Panc1 (cell line): Measurements from ENCODE around the gene LBH. TPM values are rescaled to one million over a fixed set of nuclear protein-coding genes. Genes with fewer than 3 reads are reported as not detected.
A peak's percentile ranks its signal among the peaks of the same experiment; 100 is the strongest.

Experiments
- ATAC-seq: fragments of 200-7000 bp; cut with Tn5 transposase; 2 replicates; pipeline ENCODE4 v1.9.1; 2020; ENCODE audit warnings: mild to moderate bottlenecking, moderate library complexity
- BruUV-seq: library from RNA; stranded (reverse); fragments of 400-500 nt; replicated peaks from 2 replicates; lab custom pipeline; 2021; lab: Mats Ljungman, UMichigan
- CTCF ChIA-PET: fragments of 300-600 bp; sonication (Branson Sonifier 250); formaldehyde crosslinking; loops from one replicate; lab custom pipeline; 2022; ENCODE audit warnings: antibody characterized with exemption; lab: Charles Lee
- POLR2A ChIA-PET: fragments of 300-600 bp; sonication (Branson Sonifier 250); formaldehyde crosslinking; loops from one replicate; lab custom pipeline; 2022; ENCODE audit warnings: antibody characterized with exemption; lab: Charles Lee
- DNase-seq: peaks from one replicate; pipeline ENCODE4 v3.0.0-alpha.2; 2010; ENCODE audit warnings: low read depth, low spot score
- H3K27ac ChIP-seq: 2 replicates; pipeline ENCODE4 v1.5.1; 2011; ENCODE audit warnings: mild to moderate bottlenecking, low read length, inconsistent platforms
- H3K27me3 ChIP-seq: fragments of 200-500 bp; sonication (Bioruptor generic); 2 replicates; pipeline ENCODE4 v1.6.0; 2014; ENCODE audit warnings: low read length, inconsistent platforms; ENCODE audit not compliant: control insufficient read depth, insufficient read depth
- H3K36me3 ChIP-seq: fragments of 200-500 bp; sonication (Bioruptor generic); 2 replicates; pipeline ENCODE4 v1.5.1; 2014; ENCODE audit warnings: inconsistent platforms, mild to moderate bottlenecking, low read length, moderate library complexity; ENCODE audit not compliant: control insufficient read depth, insufficient read depth
- H3K4me1 ChIP-seq: 2 replicates; pipeline ENCODE4 v1.5.1; 2011; ENCODE audit warnings: inconsistent platforms, mild to moderate bottlenecking, low read length, moderate library complexity; ENCODE audit not compliant: control insufficient read depth, insufficient read depth
- H3K4me3 ChIP-seq, 2 experiments: 2 replicates each; pipeline ENCODE4 v1.5.1; 2011 to 2012; ENCODE audit warnings: low read depth in 2 of 2, low read length in 2 of 2, mild to moderate bottlenecking in 2 of 2, inconsistent platforms in 1 of 2, moderate library complexity in 1 of 2
- H3K9me3 ChIP-seq: fragments of 200-500 bp; sonication (Bioruptor generic); 2 replicates; pipeline ENCODE4 v1.5.1; 2014; ENCODE audit warnings: low read depth, mild to moderate bottlenecking, inconsistent platforms, low read length, moderate library complexity; ENCODE audit not compliant: control insufficient read depth, insufficient read depth
- CTCF ChIP-seq: fragments of 450-650 bp; IDR thresholded peaks from 2 replicates; pipeline ENCODE4 v1.5.1; 2017; ENCODE audit warnings: mild to moderate bottlenecking
- POLR2AphosphoS5 ChIP-seq: IDR thresholded peaks from 2 replicates; pipeline ENCODE4 v1.6.1; 2012; ENCODE audit warnings: mild to moderate bottlenecking, low read depth, low read length, moderate library complexity
- REST ChIP-seq, 2 experiments: IDR thresholded peaks; 2 replicates each; pipeline ENCODE4 v1.6.1; 2011 to 2012; ENCODE audit warnings: low read depth in 2 of 2, control low read depth in 1 of 2, low read length in 1 of 2, mild to moderate bottlenecking in 1 of 2, moderate library complexity in 1 of 2; ENCODE audit not compliant: insufficient read depth in 1 of 2
- SIN3A ChIP-seq: IDR thresholded peaks from 2 replicates; pipeline ENCODE4 v1.6.1; 2012; ENCODE audit warnings: low read depth, mild to moderate bottlenecking, low read length, moderate library complexity, borderline replicate concordance; ENCODE audit not compliant: insufficient read depth
- TCF7L2 ChIP-seq: IDR thresholded peaks from 2 replicates; pipeline ENCODE4 v1.6.1; 2011; ENCODE audit warnings: mild to moderate bottlenecking, low read depth, low read length, inconsistent platforms
- in situ Hi-C: cut with HindIII; loops from 2 replicates; pipeline ENCODE4 v1.10.0; 2016; ENCODE audit warnings: low sequenced_read_pairs, low pct_unique_long_range_greater_than_20kb
- intact Hi-C: fragments of 100-400 bp; cut with micrococcal nuclease; formaldehyde crosslinking; loops from one replicate; pipeline ENCODE4 v1.10.0; 2022; ENCODE audit not compliant: unreplicated experiment
- total RNA-seq: library from RNA; stranded (reverse); gene quantifications from one replicate; pipeline ENCODE4 v1.2.1, GENCODE V29; 2021; ENCODE audit not compliant: unreplicated experiment

LBH gene
- total RNA-seq, 1 experiment from 2014 or later = 2.2 TPM

- CTCF ChIA-PET = interaction anchor here (1.2 kb wide), 1 partner anchor 479 kb away, joined by 5 read pairs; no protein-coding TSS in a partner anchor
- in situ Hi-C loops (no loop called here), intact Hi-C loops (no loop called here)
- H3K27ac ChIP-seq = no peak overlapping the region
- peak overlapping the region; percentile 49 to 51 for H3K4me3 ChIP-seq
- H3K9me3 ChIP-seq = no peaks in the 10 kb centered on the region
- POLR2A ChIA-PET = no interaction called here
- H3K27me3 ChIP-seq = peaks cover 28% of the 10 kb centered on the region
- no peak for DNase-seq
- TF ChIP-seq CTCF = no peak
- no peak for TF ChIP-seq TCF7L2
- TF ChIP-seq POLR2AphosphoS5 = no peak
- TF ChIP-seq REST (IDR thresholded peaks at IDR 0.05; ENCODE audit: insufficient read depth in 1 of 2, low read depth in 2 of 2, low read length in 1 of 2) = no peak
- TF ChIP-seq SIN3A = no peak
- no peaks in the 10 kb centered on the region for H3K36me3 ChIP-seq
- ATAC-seq = peak; percentile 10; the same call in 1 of the 2 replicates
- no TSS peak for BruUV-seq
- H3K4me1 ChIP-seq = peaks cover 8% of the 10 kb centered on the region; the same call in 1 of the 2 replicates
Observed at GRCh38 chr2:30232801-30233130, 1.4 kb downstream of the LBH start.

GRCh38 chr2:30233271-30234009, 2.1 kb downstream of the LBH start:
- intact Hi-C loops = no loop called here
- DNase-seq = no peak
- TF ChIP-seq REST (IDR thresholded peaks at IDR 0.05; ENCODE audit: insufficient read depth in 1 of 2, low read depth in 2 of 2, low read length in 1 of 2) = no peak
- TF ChIP-seq POLR2AphosphoS5 = no peak
- no peak for TF ChIP-seq SIN3A
- no peak for TF ChIP-seq TCF7L2
- no peak for TF ChIP-seq CTCF
- H3K36me3 ChIP-seq = no peaks in the 10 kb centered on the region
- ATAC-seq = no peak
- H3K4me3 ChIP-seq = peak overlapping the region in 1 of 2 experiments; percentile 49; a peak in 1 of 4 replicates
- H3K4me1 ChIP-seq = peaks cover 8% of the 10 kb centered on the region; the same call in 1 of the 2 replicates
- ChIA-PET POLR2A (no interaction called here), CTCF (interaction anchor here (1.2 kb wide), 1 partner anchor 478 kb away, joined by 5 read pairs; no protein-coding TSS in a partner anchor)
- no peak overlapping the region for H3K27ac ChIP-seq
- BruUV-seq = no TSS peak
- H3K27me3 ChIP-seq = peaks cover 28% of the 10 kb centered on the region
- no peaks in the 10 kb centered on the region for H3K9me3 ChIP-seq
- in situ Hi-C loops = no loop called here
